HG03095 (cell line): ENCODE data around the gene LRRC75A.

Source experiments
- ATAC-seq: cut with Tn5 transposase; IDR thresholded peaks from one replicate; pipeline ENCODE4 v1.9.1; 2021; ENCODE audit warnings: moderate library complexity; ENCODE audit not compliant: unreplicated experiment

The LRRC75A gene

GRCh38 chr17:16473044-16474011 is 18.7 kb downstream of the LRRC75A start:
- ATAC-seq: no peak

- ATAC-seq: no peak
Measured at GRCh38 chr17:16472539-16472938, 19.5 kb downstream of the LRRC75A start.

DNA sequence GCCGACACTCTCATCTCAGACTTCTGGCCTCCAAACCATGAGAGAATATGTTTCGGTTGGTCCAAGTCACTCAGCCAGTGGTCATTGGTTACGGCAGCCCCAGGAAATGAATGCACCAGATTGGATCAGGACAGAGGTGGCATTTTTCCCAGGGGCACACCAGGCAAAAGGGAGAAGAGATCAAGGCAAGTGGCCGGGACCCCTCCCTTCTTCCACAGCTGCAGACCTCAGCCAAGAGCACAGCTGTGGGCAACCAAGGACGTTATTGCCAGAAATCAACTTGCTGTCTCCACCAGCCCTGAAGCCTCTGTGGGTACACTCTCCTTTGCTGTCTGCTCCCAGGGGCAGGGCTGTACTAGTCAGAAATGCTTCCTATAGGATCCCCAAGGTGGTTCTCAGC is 20.7 kb downstream of the LRRC75A start:
- no peak for ATAC-seq

DNA sequence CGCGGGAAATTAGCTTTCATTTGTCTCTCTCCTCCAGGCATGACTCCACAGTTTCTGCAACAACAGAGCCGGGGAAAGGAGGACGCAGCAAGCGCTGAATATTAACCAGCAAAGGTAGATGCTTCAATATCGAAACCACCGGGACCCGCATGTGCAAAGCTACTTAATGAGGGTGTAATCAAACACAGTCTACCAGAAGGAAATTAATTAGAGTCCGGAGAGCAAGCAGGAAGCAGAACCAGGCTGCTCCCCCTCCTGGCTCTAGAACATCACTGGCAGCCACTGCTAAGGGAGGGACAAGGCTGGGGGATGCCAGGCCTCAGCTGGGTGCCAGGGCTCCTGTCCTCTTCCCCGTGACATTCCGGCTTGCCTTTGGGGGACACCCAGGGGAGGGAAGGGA is 21.7 kb downstream of the LRRC75A start:
- ATAC-seq: no peak

GRCh38 chr17:16468428-16468992 is 23.5 kb downstream of the LRRC75A start:
- ATAC-seq: no peak

DNA sequence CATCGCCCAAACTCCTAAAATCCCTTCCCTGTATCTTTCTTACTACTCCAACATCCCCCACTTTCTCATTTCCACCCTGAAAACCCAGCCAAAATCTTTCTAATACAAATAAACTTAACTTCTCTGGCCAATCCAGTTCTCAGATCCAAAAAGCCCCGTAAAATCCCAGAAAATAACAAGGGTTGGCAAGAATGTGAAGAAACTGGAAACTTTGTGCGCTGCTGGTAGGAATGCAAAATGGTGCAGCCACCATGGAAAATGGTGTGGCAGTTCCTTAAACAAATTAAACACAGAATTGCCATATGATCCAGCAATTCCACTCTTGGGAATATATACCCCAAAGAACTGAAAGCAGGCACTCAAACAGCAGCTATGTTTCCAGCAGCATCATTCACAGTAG is 24.1 kb downstream of the LRRC75A start:
- no peak for ATAC-seq

DNA sequence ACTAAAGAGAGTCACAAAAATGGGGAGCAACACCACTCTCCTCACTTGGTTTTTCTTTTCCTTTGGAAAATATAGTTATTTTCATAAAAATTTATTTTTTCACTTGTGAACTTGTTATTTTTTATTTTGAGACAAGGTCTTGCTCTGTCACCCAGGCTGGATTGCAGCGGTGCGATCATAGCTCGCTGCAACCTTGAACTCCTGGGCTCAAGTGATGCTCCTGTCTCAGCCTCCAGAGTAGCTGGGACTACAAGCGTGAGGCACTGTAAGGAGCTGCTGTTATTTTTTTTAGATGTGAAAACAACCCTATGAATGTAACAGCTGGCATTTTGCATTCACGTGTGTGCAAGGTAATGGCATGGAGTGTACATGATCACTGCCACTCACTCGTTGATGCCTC is 24.9 kb downstream of the LRRC75A start:
- ATAC-seq: no peak

- no peak for ATAC-seq
Measured at GRCh38 chr17:16466407-16466806, 25.6 kb downstream of the LRRC75A start.

DNA sequence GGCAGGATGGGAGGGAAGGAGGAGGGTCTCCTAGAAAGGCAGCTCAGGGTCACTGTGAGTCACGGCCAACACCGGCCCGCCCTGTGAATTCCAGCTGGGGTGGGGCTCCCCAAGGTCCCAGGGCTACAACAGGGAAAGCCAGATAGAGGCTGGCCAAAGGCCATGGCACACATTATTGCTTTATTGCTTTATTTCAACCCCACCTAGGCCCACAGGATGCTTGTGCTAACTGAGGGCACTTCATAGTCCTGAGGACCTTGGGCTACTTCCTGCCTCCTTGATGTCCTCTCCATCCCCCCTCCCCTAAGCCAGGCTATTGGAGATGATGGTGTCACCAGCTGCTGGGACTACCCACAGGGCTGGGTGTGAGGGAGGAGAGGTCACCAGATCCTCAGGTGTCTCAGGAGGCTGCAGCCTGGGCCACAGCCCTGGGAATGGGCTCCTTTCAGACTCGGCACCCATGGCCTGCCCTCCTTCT is 26.1 kb downstream of the LRRC75A start:
- no peak for ATAC-seq

DNA sequence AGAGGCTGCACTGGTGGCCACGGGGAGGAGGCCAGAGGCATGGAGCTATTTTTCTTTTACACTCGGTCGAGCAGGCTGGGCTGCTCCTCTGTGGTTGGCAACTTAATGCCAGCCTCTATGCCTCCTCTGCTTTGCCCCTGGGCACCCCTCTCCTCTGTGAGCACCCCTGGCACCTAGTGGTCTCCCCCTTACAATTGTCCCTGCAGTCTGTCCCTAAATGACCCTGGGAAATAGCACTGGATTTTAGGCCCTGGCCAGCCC is 27.0 kb downstream of the LRRC75A start:
- no peak for ATAC-seq

GRCh38 chr17:16464303-16465051 is 27.5 kb downstream of the LRRC75A start:
- ATAC-seq: no peak

- ATAC-seq: no peak
Measured at GRCh38 chr17:16463358-16464302, 28.4 kb downstream of the LRRC75A start.

DNA sequence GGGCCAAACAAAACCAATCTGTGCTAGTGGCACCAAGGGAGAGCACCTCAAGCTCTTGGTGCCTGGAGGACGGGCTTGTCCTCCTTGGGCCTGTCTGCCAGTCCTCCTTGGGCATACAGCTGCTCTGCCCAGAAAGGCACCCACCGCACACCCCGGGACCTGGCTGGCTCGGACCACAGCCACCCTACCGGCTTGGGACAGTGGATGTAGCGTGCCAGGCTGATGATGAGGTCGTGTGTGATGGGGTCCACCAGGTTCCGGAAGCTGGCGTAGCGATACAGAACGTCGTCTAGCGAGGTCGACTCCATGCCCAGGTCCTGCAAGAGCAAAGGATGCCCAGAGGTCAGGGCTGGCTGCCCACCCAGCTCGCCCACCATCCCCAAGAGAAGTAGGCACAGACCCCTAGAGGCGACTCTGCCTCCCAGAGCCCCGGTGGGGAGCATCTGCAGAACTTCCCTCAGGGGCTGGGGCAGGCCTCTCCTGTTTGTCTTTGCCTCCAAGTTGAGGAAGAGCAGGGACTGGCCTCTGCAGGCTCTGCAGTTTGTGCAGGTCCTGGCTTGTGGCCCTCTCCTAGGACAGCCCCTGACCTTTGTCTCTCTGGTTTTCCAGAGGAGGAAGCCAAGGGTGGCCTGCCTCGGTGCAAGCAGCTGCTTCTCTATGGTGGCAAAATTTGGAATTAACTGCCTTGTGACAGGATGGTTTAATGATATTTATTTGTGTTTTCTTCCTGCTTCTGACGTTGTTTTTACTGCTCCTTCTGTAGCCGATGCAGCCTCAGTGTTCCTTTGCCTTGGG is 29.7 kb downstream of the LRRC75A start:
- no peak for ATAC-seq

GRCh38 chr17:16461606-16461866 is 30.5 kb downstream of the LRRC75A start:
- no peak for ATAC-seq

DNA sequence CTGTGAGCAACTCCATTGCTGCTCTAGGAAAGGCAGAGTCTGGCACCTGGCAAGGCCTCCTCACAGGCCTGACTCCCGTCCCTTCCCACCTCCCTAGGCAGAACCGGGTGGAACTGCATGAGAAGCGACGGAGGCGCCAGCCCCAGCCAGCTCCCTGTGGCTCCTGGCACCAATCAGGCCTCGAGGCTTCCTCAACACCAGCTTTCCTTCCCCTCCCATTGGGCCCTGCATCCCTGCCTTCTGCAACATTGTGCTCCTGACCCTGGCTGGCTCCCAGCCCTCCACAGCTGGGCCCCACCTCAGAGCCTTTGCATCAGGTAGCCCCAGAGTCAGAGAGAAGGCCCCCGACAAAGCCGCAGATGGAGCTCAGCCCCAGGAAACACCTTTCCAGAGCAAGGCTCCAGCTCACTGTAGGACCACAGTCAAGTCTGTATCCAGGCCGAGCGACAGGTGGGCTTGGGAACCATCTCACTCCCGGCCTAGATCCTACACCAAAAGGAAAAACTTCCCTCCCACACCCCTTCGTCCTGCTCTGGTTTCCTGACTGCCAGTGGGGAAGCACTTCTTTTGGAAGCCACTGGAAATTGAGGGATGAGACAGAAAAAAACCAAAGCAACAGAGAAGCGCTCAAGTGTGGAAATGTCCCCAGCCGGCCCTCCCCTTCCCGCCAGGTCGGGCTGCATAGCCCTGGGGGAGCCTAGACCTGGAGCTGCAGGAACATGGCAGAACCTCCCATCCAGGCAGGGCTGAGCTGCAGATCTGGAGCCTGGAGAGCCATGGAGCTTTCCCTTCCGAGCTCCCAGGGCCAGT is 31.0 kb downstream of the LRRC75A start:
- ATAC-seq: no peak

GRCh38 chr17:16459855-16460550 is 32.0 kb downstream of the LRRC75A start:
- no peak for ATAC-seq

DNA sequence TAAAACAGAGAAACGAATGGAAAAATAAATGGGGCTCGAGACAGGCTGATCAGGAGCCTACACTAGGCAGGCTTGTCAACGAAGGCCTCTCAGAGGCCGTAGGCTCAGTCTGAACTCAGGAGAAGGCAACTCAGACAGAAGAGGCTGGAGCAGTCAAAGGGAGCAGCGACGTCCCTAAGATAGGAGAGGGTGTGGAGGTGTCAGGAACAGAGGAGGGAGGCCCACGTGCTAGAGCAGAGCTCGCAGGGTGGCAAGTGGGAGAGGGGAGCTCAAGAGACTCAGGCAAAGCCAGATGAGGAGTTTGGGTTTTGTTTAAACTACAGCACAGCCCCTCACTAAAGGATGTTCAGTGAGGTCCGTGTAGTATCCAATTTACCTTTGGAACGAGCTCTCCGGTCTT is 32.7 kb downstream of the LRRC75A start:
- no peak for ATAC-seq

DNA sequence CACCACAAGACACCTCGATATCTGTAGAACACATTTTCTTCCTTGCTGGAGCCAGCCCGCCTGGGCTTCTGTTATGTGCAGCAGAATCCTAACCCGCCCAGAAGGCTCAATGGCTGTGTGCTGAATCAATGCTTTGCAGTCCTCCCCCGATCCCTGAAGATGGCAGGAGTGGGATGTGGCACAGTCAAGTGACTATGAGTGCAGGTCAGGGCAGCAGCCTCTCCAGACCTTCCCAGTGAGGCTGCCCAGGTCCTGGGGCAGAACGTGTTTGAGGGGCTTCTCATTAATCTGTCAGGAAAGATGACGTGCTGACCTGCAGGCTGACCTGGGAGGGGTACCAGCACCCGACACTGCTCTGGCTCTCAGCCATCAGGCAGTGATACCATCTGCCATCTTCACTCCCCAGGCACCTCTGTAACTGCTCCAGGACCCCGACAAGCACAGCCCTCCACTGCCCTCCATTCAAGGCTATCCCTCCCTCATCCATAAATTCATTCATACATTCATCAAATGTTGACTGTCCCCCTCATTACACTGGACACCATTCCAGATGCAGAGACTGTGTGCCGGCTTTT is 35.2 kb downstream of the LRRC75A start:
- ATAC-seq: no peak
